B cell (primary cell): ENCODE data around the gene SLC30A2. TPM values are rescaled to one million over a fixed set of nuclear protein-coding genes. Genes with fewer than 3 reads are reported as not detected.

Source experiments
- ATAC-seq: fragments of 200-7000 bp; cut with Tn5 transposase; one replicate; pipeline ENCODE4 v1.10.0; 2021; ENCODE audit warnings: low read depth, mild to moderate bottlenecking, moderate number of reproducible peaks, moderate library complexity
- CTCF ChIA-PET: fragments of 350-600 bp; sonication (Branson Sonifier 250); formaldehyde crosslinking; loops from one replicate; lab custom pipeline; 2021; ENCODE audit warnings: antibody characterized with exemption, inconsistent platforms; lab: Charles Lee
- POLR2A ChIA-PET: fragments of 350-600 bp; sonication (Branson Sonifier 250); formaldehyde crosslinking; loops from one replicate; lab custom pipeline; 2021; ENCODE audit warnings: antibody characterized with exemption; lab: Charles Lee
- DNase-seq: peaks from one replicate; pipeline ENCODE4 v3.0.0; 2013
- H2AFZ ChIP-seq: 2 replicates; pipeline ENCODE4 v1.6.1; 2012; ENCODE audit warnings: mild to moderate bottlenecking, low read depth, low read length; ENCODE audit not compliant: insufficient read depth, poor library complexity, severe bottlenecking
- H3K27ac ChIP-seq, 2 donors: 1 replicate in 1 of 2; 2 replicates in 1 of 2; pipeline ENCODE4 v1.5.1; 2012 to 2013; ENCODE audit warnings: low read length in 2 of 2, mild to moderate bottlenecking in 2 of 2, moderate library complexity in 1 of 2
- H3K27me3 ChIP-seq, 4 experiments: fragments of 200-600 bp in 1 of 4; sonication (generic) in 1 of 4; replicated peaks in 1 of 4; 1 replicate in 2 of 4; 2 replicates in 2 of 4; pipeline versions ENCODE4 v1.6.1 to v1.7.0; 2013 to 2016; ENCODE audit warnings: low read length in 3 of 4, mild to moderate bottlenecking in 2 of 4, mixed read lengths in 1 of 4, moderate library complexity in 1 of 4; ENCODE audit not compliant: insufficient read depth in 4 of 4, control insufficient read depth in 3 of 4; ENCODE audit errors: control extremely low read depth in 1 of 4
- H3K36me3 ChIP-seq, 2 experiments: replicated peaks in 1 of 2; 1 replicate in 1 of 2; 2 replicates in 1 of 2; pipeline versions ENCODE4 v1.6.1 to v1.7.1; 2013; ENCODE audit warnings: low read length in 1 of 2; ENCODE audit not compliant: insufficient read depth in 2 of 2, control insufficient read depth in 1 of 2; ENCODE audit errors: control extremely low read depth in 1 of 2, extremely low read depth in 1 of 2
- H3K4me1 ChIP-seq, 2 donors: fragments of 200-600 bp in 1 of 2; sonication (generic) in 1 of 2; 1 replicate in 1 of 2; 2 replicates in 1 of 2; pipeline versions ENCODE4 v1.5.1 to v1.6.1; 2013 to 2017; ENCODE audit warnings: low read length in 2 of 2; ENCODE audit not compliant: control insufficient read depth in 2 of 2, insufficient read depth in 2 of 2
- H3K4me2 ChIP-seq: replicated peaks from 2 replicates; pipeline ENCODE3; 2012; ENCODE audit warnings: mild to moderate bottlenecking, low read depth, low read length; ENCODE audit not compliant: poor library complexity, severe bottlenecking
- H3K4me3 ChIP-seq, 5 experiments: fragments of 200-600 bp in 1 of 5; sonication (generic) in 1 of 5; 1 replicate in 3 of 5; 2 replicates in 2 of 5; pipeline versions ENCODE4 v1.5.1 to v1.7.0; 2011 to 2016; ENCODE audit warnings: low read length in 4 of 5, mild to moderate bottlenecking in 4 of 5, low read depth in 2 of 5, control low read depth in 1 of 5, moderate library complexity in 1 of 5; ENCODE audit not compliant: insufficient read depth in 1 of 5; ENCODE audit errors: control extremely low read depth in 1 of 5, extremely low read depth in 1 of 5
- H3K79me2 ChIP-seq: fragments of 200-600 bp; sonication (generic); one replicate; pipeline ENCODE4 v1.6.0; 2016; ENCODE audit warnings: low read length; ENCODE audit not compliant: control insufficient read depth, insufficient read depth
- H3K9ac ChIP-seq: fragments of 200-600 bp; sonication (generic); 2 replicates; pipeline ENCODE4 v1.6.1; 2017; ENCODE audit warnings: mild to moderate bottlenecking, low read length, moderate library complexity
- H3K9me3 ChIP-seq, 3 donors: one replicate each; pipeline versions ENCODE4 v1.6.1 to v1.7.1; 2013; ENCODE audit warnings: low read length in 2 of 3; ENCODE audit not compliant: control insufficient read depth in 2 of 3, insufficient read depth in 1 of 3; ENCODE audit errors: control extremely low read depth in 1 of 3
- H4K20me1 ChIP-seq: 2 replicates; pipeline ENCODE4 v1.6.0; 2012; ENCODE audit warnings: mild to moderate bottlenecking, low read length; ENCODE audit not compliant: insufficient read depth, control insufficient read depth, poor library complexity, severe bottlenecking
- H3K27ac Mint-ChIP-seq: one replicate; pipeline ENCODE4 v1.8.0; 2021; ENCODE audit warnings: mixed read lengths
- H3K27me3 Mint-ChIP-seq: one replicate; pipeline ENCODE4 v1.8.0; 2021; ENCODE audit warnings: mixed read lengths
- H3K4me1 Mint-ChIP-seq: one replicate; pipeline ENCODE4 v1.8.0; 2021; ENCODE audit warnings: mixed read lengths
- H3K4me3 Mint-ChIP-seq: one replicate; pipeline ENCODE4 v1.8.0; 2021; ENCODE audit warnings: mixed read lengths
- H3K9me3 Mint-ChIP-seq: one replicate; pipeline ENCODE4 v1.8.0; 2022; ENCODE audit warnings: mixed read lengths; ENCODE audit not compliant: insufficient read depth
- CTCF ChIP-seq: fragments of 200-600 bp; IDR thresholded peaks from one replicate; pipeline ENCODE4 v1.8.0; 2022; ENCODE audit warnings: antibody characterized with exemption, mild to moderate bottlenecking
- EZH2 ChIP-seq: IDR thresholded peaks from 2 replicates; pipeline ENCODE4 v1.6.1; 2012; ENCODE audit warnings: borderline replicate concordance, low read depth, mild to moderate bottlenecking, moderate library complexity, low read length; ENCODE audit not compliant: insufficient read depth, poor library complexity, severe bottlenecking
- WGBS: methylation state at CpG from one replicate; pipeline ENCODE4 v1.1.5; 2013; ENCODE audit warnings: missing lambda C conversion rate; ENCODE audit not compliant: insufficient coverage; 5-methylcytosine and 5-hydroxymethylcytosine counted together
- intact Hi-C: fragments of 100-400 bp; cut with micrococcal nuclease; formaldehyde crosslinking; loops from one replicate; pipeline ENCODE4 v1.10.0; 2022
- polyA plus RNA-seq: library from polyadenylated mRNA; depleted of rRNA; stranded (reverse); fragments of >200 nt; gene quantifications from 2 replicates; pipeline ENCODE4 v1.2.3, GENCODE V29; 2012
- total RNA-seq, 2 donors: library from RNA; stranded (reverse); fragments of 120-200 nt in 1 of 2; gene quantifications; 1 replicate in 1 of 2; 2 replicates in 1 of 2; pipeline versions ENCODE4 v1.2.3 to v1.2.4, GENCODE V29; 2013 to 2022

SLC30A2 gene
- total and polyA plus RNA-seq, 2 donors (not counting 1 experiment from before 2014, with no cell fraction given) = not detected

- Histone ChIP-seq H3K9ac (no peak overlapping the region), H3K4me3 (no peak overlapping the region), H3K27ac (no peak overlapping the region), H2AFZ (no peak overlapping the region), H3K4me2 (no peak overlapping the region), H4K20me1 (no peaks in the 10 kb centered on the region), H3K9me3 (no peaks in the 10 kb centered on the region), H3K36me3 (no peaks in the 10 kb centered on the region), H3K4me1 (no peaks in the 10 kb centered on the region), H3K27me3 (peaks cover 0 to 16% (median 3%) of the 10 kb centered on the region in 4 experiments), H3K79me2 (no peaks in the 10 kb centered on the region)
- Mint-ChIP-seq H3K27me3 (peaks cover 45% of the 10 kb centered on the region), H3K4me1 (no peaks in the 10 kb centered on the region), H3K4me3 (no peak overlapping the region), H3K9me3 (no peaks in the 10 kb centered on the region), H3K27ac (no peak overlapping the region)
- TF ChIP-seq EZH2 (no peak), CTCF (no peak)
- DNase-seq (no peak), ATAC-seq (no peak)
- 66% methylated on average over 2 of the region's 9 CpGs for WGBS
- POLR2A ChIA-PET = no interaction called here
- intact Hi-C loops = no loop called here
- CTCF ChIA-PET = no interaction called here
Measured at GRCh38 chr1:26079960-26080814, 34.3 kb upstream of the SLC30A2 start.

GRCh38 chr1:26079178-26079563, 33.3 kb upstream of the SLC30A2 start:
- no peaks in the 10 kb centered on the region for H3K79me2 ChIP-seq
- H4K20me1 ChIP-seq = no peaks in the 10 kb centered on the region
- Mint-ChIP-seq H3K27ac (no peak overlapping the region), H3K4me1 (no peaks in the 10 kb centered on the region), H3K4me3 (no peak overlapping the region), H3K27me3 (peaks cover 38% of the 10 kb centered on the region), H3K9me3 (no peaks in the 10 kb centered on the region)
- TF ChIP-seq CTCF (no peak), EZH2 (no peak)
- H3K9ac ChIP-seq = no peak overlapping the region
- H2AFZ ChIP-seq = no peak overlapping the region
- no peak overlapping the region for H3K27ac ChIP-seq
- DNase-seq (no peak), ATAC-seq (no peak)
- CTCF ChIA-PET = no interaction called here
- H3K4me3 ChIP-seq = no peak overlapping the region
- H3K9me3 ChIP-seq = no peaks in the 10 kb centered on the region
- POLR2A ChIA-PET = no interaction called here
- H3K4me1 ChIP-seq = no peaks in the 10 kb centered on the region
- H3K27me3 ChIP-seq = peaks cover 0 to 13% (median 3%) of the 10 kb centered on the region in 4 experiments
- no peaks in the 10 kb centered on the region for H3K36me3 ChIP-seq
- H3K4me2 ChIP-seq = no peak overlapping the region
- 76% methylated on average over 6 of the region's 7 CpGs for WGBS
- intact Hi-C loops = no loop called here
